ENCODE measurements around the gene NYNRIN.
A peak's percentile ranks its signal among the peaks of the same experiment; 100 is the strongest.
"Not testable (repeated sequence)": the region's sequence is repeated elsewhere in the genome, so short reads cannot be mapped to it uniquely, and the experiment has no call there.

NYNRIN gene

GRCh38 chr14:24431569-24432258 is 32.9 kb downstream of the NYNRIN start:
- peak; percentile 72 for DNase-seq (ENCODE audit: low spot score)

DNA sequence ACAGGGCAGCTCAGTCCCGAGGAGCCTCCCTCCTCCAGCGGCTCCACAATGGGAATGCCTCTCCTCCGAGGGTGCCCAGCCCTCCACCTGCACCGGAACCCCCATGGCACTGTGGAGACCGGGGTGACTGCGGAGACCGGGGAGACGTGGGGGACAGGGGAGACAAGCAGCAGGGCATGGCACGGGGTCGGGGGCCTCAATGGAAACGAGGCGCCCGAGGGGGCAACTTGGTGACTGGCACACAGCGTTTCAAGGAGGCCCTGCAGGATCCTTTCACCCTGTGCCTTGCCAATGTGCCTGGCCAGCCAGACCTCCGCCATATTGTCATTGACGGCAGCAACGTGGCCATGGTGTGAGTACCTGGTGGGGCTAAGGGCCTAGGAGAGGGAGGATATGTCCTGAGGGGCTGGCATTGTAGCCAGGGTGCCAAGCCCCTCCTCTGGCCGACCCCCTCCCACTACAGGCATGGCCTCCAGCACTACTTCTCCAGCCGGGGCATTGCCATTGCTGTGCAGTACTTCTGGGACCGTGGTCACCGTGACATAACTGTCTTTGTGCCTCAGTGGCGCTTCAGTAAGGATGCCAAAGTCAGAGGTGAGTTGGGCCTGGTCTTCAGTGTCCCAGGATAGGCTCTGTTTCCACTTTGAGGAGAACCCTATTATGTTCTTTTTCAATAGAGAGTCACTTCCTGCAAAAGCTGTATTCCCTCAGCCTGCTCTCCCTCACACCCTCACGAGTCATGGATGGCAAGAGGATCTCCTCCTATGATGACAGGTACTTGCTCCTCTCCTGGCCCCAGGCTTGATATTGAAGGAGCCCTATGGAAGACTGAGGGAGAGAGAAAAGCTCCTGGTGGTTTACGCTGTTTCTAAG is 33.7 kb downstream of the NYNRIN start:
- DNase-seq (ENCODE audit: low spot score) = no peak

DNA sequence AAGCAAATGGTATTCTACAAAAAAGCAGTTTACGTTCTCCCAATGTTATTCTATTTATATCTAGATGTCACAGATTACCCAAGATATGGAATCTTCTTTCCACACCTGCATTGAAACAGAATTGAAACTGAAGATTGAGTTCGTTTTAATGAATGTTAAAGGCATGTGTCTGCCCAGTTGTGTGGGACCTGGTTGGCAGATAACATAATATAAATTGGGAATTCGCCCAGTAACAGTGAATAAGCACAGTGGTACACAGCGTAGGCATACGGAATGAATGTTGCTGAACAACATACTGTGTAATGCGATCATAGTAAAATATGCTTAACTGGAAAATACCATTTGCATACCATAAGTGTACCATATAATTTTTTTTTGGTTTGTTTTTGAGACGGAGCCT is 35.2 kb downstream of the NYNRIN start:
- DNase-seq (ENCODE audit: low spot score) = no peak

GRCh38 chr14:24434676-24435075 is 35.9 kb downstream of the NYNRIN start:
- DNase-seq (ENCODE audit: low spot score) = no peak

DNA sequence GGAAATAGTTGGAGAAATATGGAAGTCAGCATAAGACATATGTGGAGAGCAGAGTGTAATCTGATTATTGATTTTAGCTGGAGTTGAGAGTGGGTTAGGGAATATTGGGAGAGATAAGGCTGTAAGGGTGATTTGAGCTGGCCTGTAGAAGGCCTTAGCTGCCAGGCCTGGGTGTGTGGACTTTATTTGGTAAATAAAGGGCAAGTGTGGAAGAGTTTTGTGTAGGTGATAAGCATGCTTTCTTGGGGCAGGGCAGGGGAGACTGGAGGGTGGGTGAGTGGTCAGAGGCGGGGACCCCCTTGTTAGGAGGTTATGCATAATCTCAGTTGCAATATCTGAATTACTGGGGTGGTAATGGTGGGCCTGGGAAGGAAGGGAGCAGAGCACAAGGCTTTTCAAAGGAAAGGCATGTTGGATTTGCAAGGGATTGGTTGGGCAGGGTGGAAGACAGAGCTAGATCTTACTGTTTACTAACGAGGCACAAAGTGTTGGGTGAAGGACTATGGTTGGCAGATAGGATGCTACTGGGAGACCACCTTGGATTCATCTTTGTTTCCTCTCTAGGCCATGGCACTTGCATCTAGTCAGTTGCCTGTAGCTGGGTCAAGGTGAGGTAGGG is 36.5 kb downstream of the NYNRIN start:
- DNase-seq (ENCODE audit: low spot score) = no peak

DNA sequence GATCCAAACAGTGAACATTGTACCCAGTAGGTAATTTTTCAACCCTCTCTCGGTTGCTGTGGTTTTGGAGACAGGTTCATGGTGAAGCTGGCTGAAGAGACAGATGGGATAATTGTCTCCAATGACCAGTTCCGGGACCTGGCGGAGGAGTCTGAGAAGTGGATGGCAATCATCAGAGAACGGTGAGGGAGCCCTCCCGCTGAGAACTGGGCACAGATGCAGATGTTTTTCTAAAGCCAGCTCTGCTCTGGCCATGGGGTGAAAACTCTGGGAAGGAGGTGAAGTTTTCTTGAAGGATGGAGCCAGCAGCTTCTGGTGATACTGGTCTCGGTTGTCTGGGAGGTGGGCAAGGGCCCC is 37.2 kb downstream of the NYNRIN start:
- DNase-seq (ENCODE audit: low spot score) = no peak

- peak; percentile 67 for DNase-seq (ENCODE audit: low spot score)
Observed at GRCh38 chr14:24436355-24437019, 37.7 kb downstream of the NYNRIN start.

GRCh38 chr14:24437020-24437735 is 38.4 kb downstream of the NYNRIN start:
- no peak for DNase-seq (ENCODE audit: low spot score)

GRCh38 chr14:24437736-24438067 is 38.9 kb downstream of the NYNRIN start:
- DNase-seq (ENCODE audit: low spot score) = no peak

GRCh38 chr14:24438223-24439097 is 39.7 kb downstream of the NYNRIN start:
- no peak for DNase-seq (ENCODE audit: low spot score)

DNA sequence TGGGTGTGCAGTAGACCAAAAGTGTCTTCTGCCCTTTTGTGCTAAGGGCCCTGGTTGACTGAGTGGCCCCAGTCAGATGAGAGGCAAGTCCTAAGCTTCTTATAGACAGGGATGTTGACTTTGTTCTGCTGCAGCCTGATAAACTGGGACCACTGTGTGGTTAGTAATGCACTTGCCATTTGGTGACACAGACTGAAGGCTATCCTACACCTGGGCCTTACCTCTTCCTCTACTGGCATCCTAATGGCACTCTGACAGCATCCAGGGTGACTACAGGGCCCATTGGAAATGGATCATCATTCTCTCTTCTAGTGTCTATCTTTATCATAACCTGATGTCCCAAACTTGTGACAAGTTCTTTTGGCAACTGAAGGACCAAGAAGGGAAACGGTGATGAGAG is 40.5 kb downstream of the NYNRIN start:
- DNase-seq (ENCODE audit: low spot score) = no peak

GRCh38 chr14:24439830-24440605 is 41.2 kb downstream of the NYNRIN start:
- DNase-seq (ENCODE audit: low spot score) = no peak

DNA sequence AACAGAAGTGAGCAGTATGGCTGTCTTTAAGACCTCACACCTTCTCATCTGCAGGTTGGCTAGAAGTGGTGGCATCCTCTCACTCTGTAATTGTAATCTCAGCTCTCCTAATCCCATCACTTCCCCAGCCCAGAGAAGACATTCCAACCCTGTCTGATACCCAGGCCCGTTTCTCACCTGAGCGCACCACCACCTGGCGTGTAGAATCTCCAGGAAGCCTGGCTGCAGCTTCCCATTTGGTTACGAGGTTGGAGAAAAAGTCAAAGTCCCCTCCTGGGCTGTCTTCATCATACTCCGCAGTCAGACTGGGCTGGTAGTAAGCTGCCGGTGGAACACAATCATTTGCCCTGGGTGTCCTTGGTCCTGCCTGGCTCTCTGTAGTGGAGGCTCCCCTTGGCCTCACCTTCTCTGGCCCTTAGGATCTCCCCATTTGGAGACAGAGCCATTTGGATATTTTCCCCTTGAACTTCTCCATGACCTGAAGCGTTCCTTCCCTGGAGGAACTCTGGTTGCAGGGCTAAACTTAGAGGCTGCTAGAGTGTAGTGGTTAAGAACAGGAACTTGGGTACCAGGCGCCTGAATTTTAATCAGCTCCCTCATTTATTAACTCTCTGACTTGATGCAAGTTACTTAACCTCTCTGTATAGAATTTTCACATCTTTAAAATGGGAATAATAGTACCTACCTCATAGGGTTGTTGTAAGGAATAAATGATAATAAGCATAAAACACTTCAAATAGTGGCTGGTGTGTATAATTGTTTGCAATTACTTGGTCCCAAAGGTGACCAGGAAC is 42.0 kb downstream of the NYNRIN start:
- no peak for DNase-seq (ENCODE audit: low spot score)

DNA sequence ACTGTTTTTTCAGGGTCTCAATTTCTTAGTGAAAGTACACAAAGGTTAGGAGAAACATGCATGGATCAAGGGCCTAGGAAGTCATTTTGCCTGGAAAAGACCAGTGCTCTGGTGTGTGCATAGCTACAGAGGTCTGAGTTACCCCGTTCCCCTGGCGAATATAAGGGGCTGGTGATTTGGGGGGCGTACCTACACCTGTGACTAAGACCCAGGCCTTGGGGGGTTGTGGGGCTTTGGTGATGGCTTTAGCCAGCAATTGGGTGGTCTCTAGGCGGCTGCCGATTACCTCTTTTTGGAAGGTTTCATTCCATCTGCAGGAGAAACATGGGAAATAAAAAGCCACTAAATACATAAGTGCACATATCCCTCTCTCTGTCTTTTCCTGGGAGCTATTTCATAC is 42.7 kb downstream of the NYNRIN start:
- DNase-seq (ENCODE audit: low spot score) = no peak

DNA sequence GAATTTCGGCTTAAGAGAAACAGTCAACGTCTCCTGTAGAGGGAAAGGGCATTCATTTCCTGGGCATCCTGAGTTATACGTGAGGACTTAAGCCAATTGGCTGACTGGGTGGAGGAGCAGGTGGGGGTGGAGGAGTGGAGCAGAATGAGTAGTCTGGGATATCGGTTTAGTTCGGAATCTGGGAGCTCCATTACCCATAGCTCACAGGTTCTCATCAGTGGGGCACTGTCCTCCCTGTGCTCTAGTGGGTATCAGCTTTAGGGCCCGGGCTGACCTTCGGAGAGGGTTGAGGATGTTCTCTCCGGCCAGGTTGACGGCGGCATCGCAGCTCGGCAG is 43.1 kb downstream of the NYNRIN start:
- no peak for DNase-seq (ENCODE audit: low spot score)

DNA sequence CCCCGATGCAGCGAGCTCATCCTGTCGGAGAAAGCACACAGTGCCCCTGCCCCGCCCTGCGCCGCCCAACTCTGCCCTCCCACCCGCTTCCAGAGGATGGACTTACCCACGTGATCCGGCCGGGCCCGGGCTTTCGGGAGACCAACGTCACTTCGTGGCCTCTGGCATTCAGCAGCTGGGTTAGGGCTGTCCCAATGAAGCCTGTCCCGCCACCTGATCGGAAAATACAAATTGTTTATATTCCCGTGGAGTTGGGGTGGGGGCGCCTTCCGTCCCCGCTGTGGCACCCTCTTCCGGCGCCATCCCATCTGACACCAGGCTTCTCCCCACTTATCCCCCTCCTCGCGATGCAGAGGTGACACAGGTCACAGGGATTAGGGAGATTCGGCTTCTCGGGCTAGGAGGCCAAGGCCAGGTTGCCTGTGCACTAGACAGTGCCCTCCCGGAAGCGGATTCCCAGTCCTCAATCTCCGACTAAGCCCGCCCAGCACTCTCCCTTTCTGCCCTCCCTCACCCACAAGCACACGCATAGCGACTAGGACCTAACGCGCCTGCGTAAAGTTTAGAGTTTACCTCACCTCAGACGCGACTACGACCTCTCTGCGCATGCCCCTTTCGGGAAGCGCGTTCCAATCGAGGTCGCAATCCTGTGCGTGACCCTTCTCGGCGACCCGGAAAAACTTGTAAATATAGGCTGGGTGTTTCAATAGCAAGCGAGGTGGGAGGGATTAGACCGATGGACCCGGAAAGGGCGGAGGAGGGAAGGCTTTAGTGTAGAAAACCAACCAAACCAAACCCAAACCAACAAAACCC is 43.6 kb downstream of the NYNRIN start, which contains the start of gene SDR39U1:
SDR39U1 (minus strand) TSS at position 537 of the 813 bp plus-strand sequence; CDS start at position 530, 7 bp downstream.
- DNase-seq (ENCODE audit: low spot score) = peak; percentile 99

DNA sequence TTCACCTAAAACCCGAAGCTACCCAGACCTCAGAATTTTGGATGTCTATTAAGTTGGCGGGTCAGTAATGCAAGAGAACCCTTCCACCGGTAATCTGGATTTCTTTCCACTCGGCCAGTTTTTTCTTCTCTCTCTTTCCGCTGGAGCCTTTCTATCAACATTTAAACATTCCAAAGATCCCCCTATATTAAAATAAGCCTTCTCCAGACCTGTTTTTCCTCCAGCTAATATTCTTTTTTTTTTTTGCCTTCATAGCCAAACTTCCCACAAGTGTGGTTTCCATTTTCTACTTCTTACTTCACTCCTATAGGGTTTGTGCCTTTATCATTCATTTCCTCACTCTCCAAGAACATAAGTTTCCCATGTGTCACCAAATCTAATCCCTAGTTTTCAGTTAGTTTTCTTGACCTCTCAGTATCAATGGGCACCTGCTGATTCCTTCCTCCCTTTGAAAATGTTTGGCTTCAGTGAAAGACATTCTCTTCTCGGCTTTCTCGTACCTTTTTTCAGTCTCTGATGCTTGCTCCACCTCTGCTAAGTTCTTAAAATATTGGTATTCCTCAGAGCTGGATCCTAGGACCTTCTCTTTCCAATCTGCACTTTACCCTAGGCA is 44.4 kb downstream of the NYNRIN start:
- no peak for DNase-seq (ENCODE audit: low spot score)

- DNase-seq (ENCODE audit: low spot score) = not testable (repeated sequence)
Observed at GRCh38 chr14:24450828-24451227, 52.0 kb downstream of the NYNRIN start.

Measured in putamen (tissue), 1 donor.